Trophoblast cell (in vitro differentiated cells and primary cell): ENCODE measurements around the gene KLF16.

ENCODE experiments used
- DNase-seq, 2 donors: peaks; one replicate each; pipeline ENCODE4 v3.0.0-alpha.2; 2016
- H2AFZ ChIP-seq: 2 replicates; pipeline ENCODE4 v1.6.1; 2013; ENCODE audit warnings: low read length, moderate library complexity, mild to moderate bottlenecking; ENCODE audit not compliant: insufficient read depth, poor library complexity
- H2AK5ac ChIP-seq: 2 replicates; pipeline ENCODE4 v1.6.1; 2013; ENCODE audit warnings: mild to moderate bottlenecking, low read length
- H2BK120ac ChIP-seq: 2 replicates; pipeline ENCODE4 v1.6.1; 2013; ENCODE audit warnings: low read length, mild to moderate bottlenecking, moderate library complexity; ENCODE audit not compliant: insufficient read depth, poor library complexity
- H2BK12ac ChIP-seq: 2 replicates; pipeline ENCODE4 v1.6.1; 2013; ENCODE audit warnings: mild to moderate bottlenecking, low read length, moderate library complexity
- H2BK5ac ChIP-seq: 2 replicates; pipeline ENCODE4 v1.6.1; 2013; ENCODE audit warnings: low read length, low read depth, moderate library complexity, mild to moderate bottlenecking; ENCODE audit not compliant: poor library complexity
- H3K14ac ChIP-seq: 2 replicates; pipeline ENCODE4 v1.6.1; 2013; ENCODE audit warnings: mild to moderate bottlenecking, low read length
- H3K18ac ChIP-seq: 2 replicates; pipeline ENCODE4 v1.6.1; 2013; ENCODE audit warnings: mild to moderate bottlenecking, low read length
- H3K23ac ChIP-seq: 2 replicates; pipeline ENCODE4 v1.6.1; 2013; ENCODE audit warnings: low read length
- H3K27ac ChIP-seq: 2 replicates; pipeline ENCODE4 v1.5.1; 2013; ENCODE audit warnings: low read depth, mild to moderate bottlenecking, inconsistent platforms, low read length, moderate library complexity
- H3K27me3 ChIP-seq: 2 replicates; pipeline ENCODE4 v1.6.1; 2013; ENCODE audit warnings: inconsistent platforms, mild to moderate bottlenecking, low read length, moderate library complexity; ENCODE audit not compliant: insufficient read depth
- H3K36me3 ChIP-seq, 2 experiments: 1 replicate in 1 of 2; 2 replicates in 1 of 2; pipeline ENCODE4 v1.6.1; 2013; ENCODE audit warnings: low read length in 2 of 2, mild to moderate bottlenecking in 2 of 2, moderate library complexity in 1 of 2; ENCODE audit not compliant: insufficient read depth in 2 of 2, control insufficient read depth in 1 of 2
- H3K4ac ChIP-seq: 2 replicates; pipeline ENCODE4 v1.6.1; 2013; ENCODE audit warnings: low read depth, mild to moderate bottlenecking, low read length, moderate library complexity
- H3K4me1 ChIP-seq, 2 experiments: 1 replicate in 1 of 2; 2 replicates in 1 of 2; pipeline ENCODE4 v1.6.1; 2013; ENCODE audit warnings: low read length in 2 of 2, mild to moderate bottlenecking in 2 of 2, moderate library complexity in 1 of 2; ENCODE audit not compliant: insufficient read depth in 2 of 2, control insufficient read depth in 1 of 2
- H3K4me2 ChIP-seq: 2 replicates; pipeline ENCODE4 v1.6.1; 2013; ENCODE audit warnings: inconsistent platforms, mild to moderate bottlenecking, low read length, moderate library complexity
- H3K4me3 ChIP-seq: 2 replicates; pipeline ENCODE4 v1.5.1; 2013; ENCODE audit warnings: mild to moderate bottlenecking, low read depth, low read length, inconsistent platforms
- H3K79me1 ChIP-seq: one replicate; pipeline ENCODE4 v1.6.1; 2013; ENCODE audit warnings: low read length
- H3K79me2 ChIP-seq: 2 replicates; pipeline ENCODE4 v1.6.1; 2013; ENCODE audit warnings: low read length, mild to moderate bottlenecking; ENCODE audit not compliant: control insufficient read depth, insufficient read depth, poor library complexity
- H3K9ac ChIP-seq: 2 replicates; pipeline ENCODE4 v1.6.1; 2013; ENCODE audit warnings: mild to moderate bottlenecking, low read length
- H3K9me3 ChIP-seq: 2 replicates; pipeline ENCODE4 v1.6.1; 2013; ENCODE audit warnings: low read depth, mild to moderate bottlenecking, control low read depth, inconsistent platforms, low read length; ENCODE audit not compliant: insufficient read depth
- H4K12ac ChIP-seq: 2 replicates; pipeline ENCODE4 v1.6.1; 2013; ENCODE audit warnings: low read depth, mild to moderate bottlenecking, low read length, moderate library complexity
- H4K8ac ChIP-seq: 2 replicates; pipeline ENCODE4 v1.6.1; 2013; ENCODE audit warnings: low read depth, mild to moderate bottlenecking, low read length, moderate library complexity
- H4K91ac ChIP-seq: one replicate; pipeline ENCODE4 v1.6.1; 2013; ENCODE audit warnings: low read depth, mild to moderate bottlenecking, low read length, moderate library complexity
- WGBS: extraction: QIAGEN DNeasy Blood & Tissue Kit; methylation state at CpG from one replicate; pipeline ENCODE4 v1.1.7; 2013; ENCODE audit warnings: missing lambda C conversion rate; ENCODE audit not compliant: insufficient read length, insufficient coverage; ENCODE audit errors: extremely low coverage; 5-methylcytosine and 5-hydroxymethylcytosine counted together

The KLF16 gene

GRCh38 chr19:1852581-1853128, 10.7 kb downstream of the KLF16 start:
- H4K91ac ChIP-seq = no peak overlapping the region
- peaks cover 7% of the 10 kb centered on the region for H3K79me2 ChIP-seq
- H3K4me2 ChIP-seq = no peak overlapping the region
- no peak overlapping the region for H4K8ac ChIP-seq
- H3K27ac ChIP-seq = no peak overlapping the region
- H3K18ac ChIP-seq = no peak overlapping the region
- H2AK5ac ChIP-seq = no peak overlapping the region
- peaks cover 12% of the 10 kb centered on the region for H3K79me1 ChIP-seq
- no peak for DNase-seq
- H3K23ac ChIP-seq = no peak overlapping the region
- H2BK12ac ChIP-seq = no peak overlapping the region
- H3K4me3 ChIP-seq = no peak overlapping the region
- peaks cover 5% of the 10 kb centered on the region for H3K9me3 ChIP-seq
- H3K27me3 ChIP-seq = no peaks in the 10 kb centered on the region
- no peak overlapping the region for H3K9ac ChIP-seq
- no peak overlapping the region for H2BK5ac ChIP-seq
- H3K4ac ChIP-seq = no peak overlapping the region
- H2AFZ ChIP-seq = no peak overlapping the region
- H3K4me1 ChIP-seq = peaks cover 19 to 20% of the 10 kb centered on the region in 2 experiments
- no CpG with 5 or more reads among the region's 9 CpGs for WGBS
- H3K14ac ChIP-seq = no peak overlapping the region
- no peak overlapping the region for H4K12ac ChIP-seq
- no peak overlapping the region for H2BK120ac ChIP-seq
- H3K36me3 ChIP-seq = peaks cover 0 to 3% of the 10 kb centered on the region in 2 experiments

GRCh38 chr19:1851654-1852580, 11.5 kb downstream of the KLF16 start:
- no peaks in the 10 kb centered on the region for H3K27me3 ChIP-seq
- no peak overlapping the region for H2AFZ ChIP-seq
- no CpG with 5 or more reads among the region's 66 CpGs for WGBS

GRCh38 chr19:1850809-1851653, 12.3 kb downstream of the KLF16 start:
- Histone ChIP-seq H3K4me3 (no peak overlapping the region), H2BK12ac (no peak overlapping the region), H2AK5ac (no peak overlapping the region), H2BK120ac (no peak overlapping the region), H3K27me3 (no peaks in the 10 kb centered on the region), H3K18ac (no peak overlapping the region), H3K79me1 (peaks cover 13% of the 10 kb centered on the region), H3K79me2 (peaks cover 14% of the 10 kb centered on the region), H3K4me1 (peaks cover 18 to 19% of the 10 kb centered on the region in 2 experiments), H3K4me2 (no peak overlapping the region), H4K8ac (no peak overlapping the region), H3K23ac (no peak overlapping the region), H3K27ac (no peak overlapping the region), H4K91ac (no peak overlapping the region), H4K12ac (no peak overlapping the region), H3K9ac (no peak overlapping the region), H3K36me3 (peaks cover 0 to 3% of the 10 kb centered on the region in 2 experiments), H2AFZ (no peak overlapping the region), H3K4ac (no peak overlapping the region), H3K9me3 (peaks cover 5% of the 10 kb centered on the region), H2BK5ac (no peak overlapping the region), H3K14ac (no peak overlapping the region)
- WGBS = no CpG with 5 or more reads among the region's 31 CpGs
- peak; percentile 21 to 51 for DNase-seq

More at GRCh38 chr19:1851654-1852580, 11.5 kb downstream of the KLF16 start:
- Histone ChIP-seq H3K4ac (no peak overlapping the region), H4K12ac (no peak overlapping the region), H3K4me3 (no peak overlapping the region), H2BK12ac (no peak overlapping the region), H3K14ac (no peak overlapping the region), H3K23ac (no peak overlapping the region), H2AK5ac (no peak overlapping the region), H3K9me3 (peaks cover 5% of the 10 kb centered on the region), H2BK5ac (no peak overlapping the region), H3K79me1 (peaks cover 13% of the 10 kb centered on the region), H3K36me3 (peaks cover 0 to 3% of the 10 kb centered on the region in 2 experiments), H4K8ac (no peak overlapping the region), H3K18ac (no peak overlapping the region), H3K27ac (no peak overlapping the region), H3K79me2 (peaks cover 12% of the 10 kb centered on the region), H2BK120ac (no peak overlapping the region), H4K91ac (no peak overlapping the region), H3K4me1 (peaks cover 17 to 20% of the 10 kb centered on the region in 2 experiments), H3K9ac (no peak overlapping the region), H3K4me2 (no peak overlapping the region)
- DNase-seq = no peak

GRCh38 chr19:1849886-1850398, 13.4 kb downstream of the KLF16 start:
- Histone ChIP-seq H3K9me3 (peaks cover 8% of the 10 kb centered on the region), H2BK120ac (no peak overlapping the region), H3K9ac (no peak overlapping the region), H3K23ac (no peak overlapping the region), H3K27ac (no peak overlapping the region), H2BK12ac (no peak overlapping the region), H3K4me3 (no peak overlapping the region), H3K4me1 (peaks cover 11% of the 10 kb centered on the region in 2 experiments), H4K8ac (no peak overlapping the region), H3K79me2 (peaks cover 13% of the 10 kb centered on the region), H3K4ac (no peak overlapping the region), H3K79me1 (peaks cover 11% of the 10 kb centered on the region), H2BK5ac (no peak overlapping the region), H4K91ac (no peak overlapping the region), H3K14ac (no peak overlapping the region), H2AFZ (no peak overlapping the region), H3K27me3 (no peaks in the 10 kb centered on the region), H4K12ac (no peak overlapping the region), H3K36me3 (peaks cover 5 to 7% of the 10 kb centered on the region in 2 experiments), H3K4me2 (no peak overlapping the region), H2AK5ac (no peak overlapping the region), H3K18ac (no peak overlapping the region)
- WGBS = no CpG with 5 or more reads among the region's 10 CpGs
- DNase-seq = no peak
